VCaP (cell line): ENCODE measurements around the gene CAMSAP1.

ENCODE experiments used
- H3K27ac ChIP-seq: fragments of 450-650 bp; 2 replicates; pipeline ENCODE4 v1.5.1; 2017
- CTCF ChIP-seq: fragments of 450-650 bp; conservative IDR thresholded peaks from 2 replicates; pipeline ENCODE4 v1.5.1; 2017; ENCODE audit warnings: mild to moderate bottlenecking, moderate library complexity

Gene CAMSAP1

GRCh38 chr9:135815413-135815812 is 91.9 kb downstream of the CAMSAP1 start:
- no peak overlapping the region for H3K27ac ChIP-seq
- TF ChIP-seq CTCF = no peak

GRCh38 chr9:135814421-135815095 is 92.8 kb downstream of the CAMSAP1 start:
- H3K27ac ChIP-seq = no peak overlapping the region
- no peak for TF ChIP-seq CTCF

DNA sequence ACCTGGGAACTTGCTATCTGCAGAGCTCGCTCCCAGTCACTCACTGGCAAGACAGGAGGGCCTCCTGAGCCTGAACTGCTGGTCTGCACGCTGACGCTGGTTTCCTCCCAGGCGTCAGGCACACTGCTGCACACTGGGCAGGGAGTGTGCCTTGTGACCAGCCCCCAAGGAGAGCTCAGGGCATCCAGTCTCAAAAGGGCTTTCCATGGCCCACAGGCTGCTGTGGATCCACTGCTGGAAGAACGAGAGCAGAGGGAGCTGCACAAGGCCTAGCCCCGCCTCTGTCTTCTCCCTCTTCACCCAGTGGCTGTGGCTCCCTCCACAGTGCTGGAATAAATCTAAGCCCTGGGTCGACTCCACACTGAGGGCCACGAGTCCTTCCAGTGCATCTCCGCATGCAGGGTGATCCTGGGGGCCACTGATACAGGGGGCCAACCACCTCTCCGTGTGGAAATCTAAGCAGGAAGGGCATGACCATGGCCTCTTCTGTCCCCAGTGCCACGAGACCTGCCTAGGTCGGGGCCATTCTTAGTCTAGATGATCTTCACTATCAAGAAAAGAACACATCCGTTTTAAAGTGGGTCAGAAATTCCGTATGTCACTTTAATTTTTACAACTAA is 93.6 kb downstream of the CAMSAP1 start:
- TF ChIP-seq CTCF = no peak
- H3K27ac ChIP-seq = no peak overlapping the region

DNA sequence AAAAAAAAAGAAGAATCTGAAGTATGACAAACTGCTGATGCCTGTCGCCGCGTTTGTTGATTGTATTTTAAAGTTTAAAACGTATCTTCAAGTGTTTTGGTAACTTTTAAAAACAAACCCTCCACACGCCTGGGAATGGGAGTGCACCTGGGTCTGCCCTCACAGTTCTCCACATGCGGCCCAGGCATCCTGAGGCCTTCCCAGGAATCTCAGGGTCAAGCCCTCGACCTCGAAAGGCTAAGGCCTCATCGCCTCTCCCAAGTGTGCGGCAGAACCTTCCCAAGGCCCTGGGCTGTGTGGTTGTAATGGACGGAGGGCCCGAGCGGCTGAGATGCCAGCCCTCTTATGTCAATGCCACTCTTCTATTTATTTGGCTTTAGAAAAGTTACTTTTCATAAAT is 94.4 kb downstream of the CAMSAP1 start:
- no peak for TF ChIP-seq CTCF
- H3K27ac ChIP-seq = no peak overlapping the region

DNA sequence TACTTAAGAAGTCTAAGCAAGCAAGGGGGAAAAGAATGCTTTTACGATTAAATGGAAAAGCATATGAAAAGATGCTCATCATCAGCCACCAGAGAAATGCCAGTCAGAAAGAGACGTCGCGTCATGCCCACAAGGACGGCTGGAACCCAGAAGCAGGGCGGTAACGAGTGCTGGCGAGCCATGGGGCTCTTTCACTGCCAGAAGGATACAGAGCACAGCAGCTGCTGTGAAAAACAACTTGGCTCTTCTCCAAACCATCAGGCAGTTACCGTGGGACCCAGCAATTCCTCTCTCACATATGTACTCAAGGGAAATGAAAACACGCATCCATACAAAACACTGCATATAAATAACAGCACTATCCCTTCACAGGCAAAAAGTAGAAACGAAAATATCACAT is 95.5 kb downstream of the CAMSAP1 start:
- no peak overlapping the region for H3K27ac ChIP-seq
- no peak for TF ChIP-seq CTCF

DNA sequence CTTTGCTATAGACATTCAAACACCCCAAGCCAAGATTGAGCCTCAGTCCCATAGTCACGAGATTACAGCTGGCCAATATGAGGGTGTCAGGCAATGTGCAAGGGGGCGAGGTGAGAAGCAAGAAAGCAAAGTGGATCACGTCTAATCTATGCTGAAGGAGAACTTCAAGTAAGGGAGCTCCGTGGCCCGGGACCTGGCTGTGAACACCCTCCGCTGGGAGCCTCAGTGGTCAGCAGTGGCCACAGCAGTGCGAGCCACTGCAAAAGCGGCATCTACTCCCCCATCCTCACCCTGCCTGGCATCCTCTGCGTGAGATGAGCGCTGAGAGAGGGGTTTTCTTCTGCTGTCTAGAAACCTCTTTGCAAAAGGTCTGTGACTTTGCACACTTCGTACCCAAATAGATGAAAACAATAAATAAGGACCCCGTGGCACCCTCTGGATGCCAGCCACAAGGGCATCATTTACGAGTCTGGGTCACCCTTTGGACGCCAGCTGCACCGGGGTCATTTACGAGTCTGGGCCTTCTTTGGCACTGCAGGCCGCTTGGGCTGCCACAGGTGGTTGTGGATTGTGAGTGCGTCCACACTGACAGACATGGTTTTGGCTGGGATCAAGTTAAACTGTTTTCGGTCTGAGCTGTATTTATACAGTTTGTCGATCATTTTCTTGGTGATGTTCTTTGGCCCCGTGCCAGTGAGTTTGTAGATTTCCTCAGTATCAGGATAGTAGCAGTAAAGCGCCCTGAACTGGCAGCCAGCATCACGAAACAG is 96.4 kb downstream of the CAMSAP1 start:
- H3K27ac ChIP-seq = no peak overlapping the region
- TF ChIP-seq CTCF = no peak

DNA sequence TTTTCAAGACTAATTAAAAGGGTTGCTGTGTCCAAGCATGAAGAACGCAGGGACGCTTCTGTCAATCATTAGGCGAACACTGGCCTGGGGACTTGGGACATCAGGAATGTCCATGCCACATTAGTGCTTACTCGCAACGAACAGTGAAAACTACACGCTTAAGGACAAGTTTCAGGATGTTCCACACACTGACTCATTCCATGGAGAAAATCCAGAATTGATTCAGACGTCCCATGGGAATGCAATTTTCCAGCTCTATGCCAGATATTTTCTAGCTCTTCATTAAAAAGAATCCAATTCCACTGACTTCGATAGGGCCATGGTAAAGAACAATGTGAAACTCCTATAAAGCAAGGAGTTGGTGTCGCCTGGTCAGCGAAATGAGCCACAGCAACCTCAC is 98.2 kb downstream of the CAMSAP1 start:
- H3K27ac ChIP-seq = no peak overlapping the region
- no peak for TF ChIP-seq CTCF
